Hematopoietic multipotent progenitor cell treated with erythropoietin and hydrocortisone succinate and interleukin-3 and kit ligand, for 17 days (in vitro differentiated cells): ENCODE measurements around the gene DDX25.

Source experiments
- DNase-seq: peaks from one replicate; pipeline ENCODE4 v3.0.0-alpha.2; 2015; ENCODE audit warnings: low spot score

The DDX25 gene

DNA sequence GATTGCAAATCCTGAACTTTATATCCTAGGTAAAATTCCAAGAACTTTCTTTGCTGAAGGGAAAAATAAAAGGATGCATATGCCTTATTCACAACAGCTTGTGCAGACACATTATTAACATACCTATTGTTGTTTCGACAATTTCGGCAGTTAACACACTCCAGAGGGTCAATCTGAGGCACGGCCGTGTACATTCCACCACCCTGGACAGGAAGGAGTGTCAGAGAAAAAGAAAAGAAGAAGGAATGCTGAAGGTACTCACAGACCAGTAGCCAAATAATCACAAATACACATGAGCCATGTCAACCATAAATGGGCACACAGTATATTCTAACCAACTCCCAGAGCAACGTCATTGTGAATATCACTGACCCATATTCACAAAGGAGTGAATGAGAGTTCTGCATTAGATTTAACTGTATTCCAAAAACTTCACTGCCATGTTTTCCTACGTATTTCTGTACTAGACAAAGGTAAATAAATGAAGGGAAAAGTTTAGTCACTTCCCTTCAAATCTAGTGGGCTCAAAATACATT, 73.9 kb downstream of the DDX25 start:
- DNase-seq: no peak
